HG03025 (cell line): ENCODE results near the gene JPT2.

Experiments
- ATAC-seq: cut with Tn5 transposase; IDR thresholded peaks from one replicate; pipeline ENCODE4 v1.9.1; 2021; ENCODE audit warnings: mild to moderate bottlenecking, moderate library complexity; ENCODE audit not compliant: unreplicated experiment, low FRiP score

JPT2 gene, protein sequence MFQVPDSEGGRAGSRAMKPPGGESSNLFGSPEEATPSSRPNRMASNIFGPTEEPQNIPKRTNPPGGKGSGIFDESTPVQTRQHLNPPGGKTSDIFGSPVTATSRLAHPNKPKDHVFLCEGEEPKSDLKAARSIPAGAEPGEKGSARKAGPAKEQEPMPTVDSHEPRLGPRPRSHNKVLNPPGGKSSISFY

GRCh38 chr16:1677942-1678499 lies at the start of gene JPT2:
TSS of gene JPT2 (plus strand) at chr16:1678279. CDS start at chr16:1678313, 34 bp downstream.
- peak; percentile 89 for ATAC-seq

DNA sequence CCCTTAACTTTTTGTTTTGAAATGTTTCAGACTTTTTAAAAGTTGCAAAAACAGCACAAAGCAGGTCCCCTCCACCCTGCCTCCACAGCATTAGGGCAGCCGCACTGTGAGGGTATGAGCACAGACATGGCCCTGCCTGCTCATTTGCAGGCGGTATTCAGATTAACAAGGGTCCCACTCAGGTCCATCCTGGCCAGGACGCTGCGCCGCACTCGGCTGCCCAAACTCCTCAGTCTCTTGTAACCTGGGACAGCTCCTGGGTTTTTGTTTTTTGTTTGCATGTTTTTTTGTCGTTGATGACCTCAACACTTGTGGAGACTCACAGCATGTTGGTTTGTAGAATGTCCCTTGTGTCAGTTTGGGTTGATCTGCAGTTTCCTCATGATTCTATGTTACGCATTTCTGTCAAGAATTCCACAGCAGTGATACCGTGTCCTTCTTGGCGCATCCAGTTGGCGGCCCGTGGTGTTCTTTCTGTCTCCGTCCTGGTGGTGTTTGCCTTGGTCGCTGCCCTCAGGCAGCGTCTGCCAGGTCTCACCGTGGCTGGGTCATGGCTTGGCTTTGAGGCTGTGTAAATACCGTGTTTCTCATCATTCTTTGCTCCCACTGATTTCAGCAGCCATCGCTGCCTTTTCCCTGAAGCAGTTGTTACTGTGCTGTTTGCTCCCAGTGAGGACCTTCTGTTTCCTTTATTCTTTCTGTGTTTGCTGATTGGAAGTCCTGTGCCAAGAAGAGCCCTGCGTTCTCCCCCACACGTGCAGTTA lies 47.4 kb upstream of the JPT2 start:
- no peak for ATAC-seq

GRCh38 chr16:1631230-1631629 lies 46.8 kb upstream of the JPT2 start:
- ATAC-seq: no peak

GRCh38 chr16:1631931-1632637 lies 46.0 kb upstream of the JPT2 start:
- ATAC-seq: no peak

DNA sequence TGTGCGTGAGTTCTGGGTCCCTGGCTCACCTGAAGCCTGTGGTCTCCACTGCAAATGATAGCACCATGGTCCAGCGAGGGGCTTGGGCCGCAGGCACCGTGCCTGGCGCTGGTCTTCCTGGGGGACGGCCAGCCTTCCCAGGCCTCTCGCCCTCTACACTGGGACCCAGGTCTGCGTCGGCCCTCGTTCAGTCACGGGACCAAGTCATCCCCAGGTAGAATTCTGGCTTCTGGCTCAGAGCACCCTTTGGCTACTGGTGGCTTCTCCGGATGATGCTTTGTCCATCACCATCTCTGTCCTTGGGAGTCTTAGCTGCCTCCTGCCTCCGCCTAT lies 45.5 kb upstream of the JPT2 start:
- no peak for ATAC-seq

GRCh38 chr16:1633310-1633709 lies 44.8 kb upstream of the JPT2 start:
- no peak for ATAC-seq

DNA sequence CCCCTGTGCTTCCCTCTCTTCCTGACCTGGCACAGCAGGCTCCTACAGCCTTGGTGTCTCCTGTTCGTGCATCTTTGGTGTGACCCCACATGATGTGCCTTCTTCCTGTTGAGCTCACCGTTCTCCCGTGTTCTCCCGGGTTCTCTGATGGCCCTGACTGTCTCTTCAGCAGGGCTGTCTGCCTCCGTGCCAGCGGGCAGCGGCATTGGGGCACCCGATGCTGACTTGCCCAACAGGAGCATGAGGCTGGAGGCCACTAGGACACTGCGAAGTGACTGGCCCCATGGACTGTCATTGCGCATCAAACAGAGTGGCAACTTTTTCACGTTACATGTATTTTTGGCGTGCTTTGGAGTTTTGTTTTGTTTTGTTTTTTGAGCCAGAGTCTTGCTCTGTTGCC lies 43.5 kb upstream of the JPT2 start:
- ATAC-seq: no peak

DNA sequence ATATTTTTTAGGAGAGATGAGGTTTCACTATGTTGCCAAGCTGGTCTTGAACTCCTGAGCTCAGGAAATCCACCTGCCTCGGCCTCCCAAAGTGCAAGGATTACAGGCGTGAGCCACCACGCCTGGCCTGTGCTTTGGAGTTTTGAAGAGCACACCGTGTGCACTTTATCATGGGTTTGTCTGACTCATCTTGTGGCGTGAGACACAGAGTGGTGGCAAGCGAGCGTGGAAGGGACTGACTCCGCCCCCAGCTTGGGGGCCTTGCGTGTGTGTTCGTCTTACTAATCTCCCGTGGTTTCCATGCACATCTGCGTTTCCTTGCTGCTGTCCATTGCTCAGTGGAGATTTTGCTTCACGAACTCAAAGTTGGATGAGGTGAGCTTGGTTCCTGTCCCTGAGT lies 43.0 kb upstream of the JPT2 start:
- no peak for ATAC-seq

- no peak for ATAC-seq
Observed at GRCh38 chr16:1637526-1637925, 40.6 kb upstream of the JPT2 start.

DNA sequence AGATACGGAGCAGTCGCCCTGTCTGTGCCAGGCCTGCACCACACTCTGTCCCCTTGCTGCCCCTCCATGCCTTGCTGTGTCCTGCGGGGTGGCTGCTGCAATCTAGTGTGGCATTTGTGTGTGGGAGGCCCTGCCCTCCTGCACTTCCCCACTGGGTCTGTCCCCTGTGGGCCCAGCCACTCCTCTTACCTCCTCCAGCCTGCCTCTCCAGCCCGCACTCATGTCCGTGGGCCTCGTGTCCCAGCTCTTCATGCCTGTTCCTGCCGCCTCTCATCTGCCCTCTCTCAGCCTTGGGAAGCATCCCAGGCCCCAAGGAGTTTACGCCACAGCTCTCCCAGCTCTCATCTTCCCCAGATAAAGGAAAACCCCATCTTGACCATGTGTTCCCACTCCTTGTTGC lies 39.3 kb upstream of the JPT2 start:
- ATAC-seq: no peak

DNA sequence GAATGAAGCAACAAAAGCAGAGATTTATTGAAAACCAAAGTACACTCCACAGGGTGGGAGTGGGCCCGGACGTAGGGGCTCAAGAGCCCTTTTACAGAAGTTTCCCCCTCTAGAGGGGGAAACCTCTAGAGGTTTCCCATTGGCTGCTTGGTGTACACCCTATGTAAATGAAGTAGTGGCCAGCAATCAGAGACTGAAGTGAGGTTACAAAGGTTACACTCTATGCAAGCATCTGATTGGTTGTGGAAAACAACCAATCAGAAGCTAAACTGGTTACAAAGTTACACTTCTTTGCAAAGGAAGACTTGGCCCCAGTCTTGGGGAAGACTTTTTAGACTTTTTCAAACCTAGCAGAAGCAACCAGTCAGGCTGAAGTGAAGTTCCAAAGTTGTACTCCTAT lies 38.8 kb upstream of the JPT2 start:
- ATAC-seq: no peak

- ATAC-seq: no peak
Observed at GRCh38 chr16:1639860-1640259, 38.2 kb upstream of the JPT2 start.

DNA sequence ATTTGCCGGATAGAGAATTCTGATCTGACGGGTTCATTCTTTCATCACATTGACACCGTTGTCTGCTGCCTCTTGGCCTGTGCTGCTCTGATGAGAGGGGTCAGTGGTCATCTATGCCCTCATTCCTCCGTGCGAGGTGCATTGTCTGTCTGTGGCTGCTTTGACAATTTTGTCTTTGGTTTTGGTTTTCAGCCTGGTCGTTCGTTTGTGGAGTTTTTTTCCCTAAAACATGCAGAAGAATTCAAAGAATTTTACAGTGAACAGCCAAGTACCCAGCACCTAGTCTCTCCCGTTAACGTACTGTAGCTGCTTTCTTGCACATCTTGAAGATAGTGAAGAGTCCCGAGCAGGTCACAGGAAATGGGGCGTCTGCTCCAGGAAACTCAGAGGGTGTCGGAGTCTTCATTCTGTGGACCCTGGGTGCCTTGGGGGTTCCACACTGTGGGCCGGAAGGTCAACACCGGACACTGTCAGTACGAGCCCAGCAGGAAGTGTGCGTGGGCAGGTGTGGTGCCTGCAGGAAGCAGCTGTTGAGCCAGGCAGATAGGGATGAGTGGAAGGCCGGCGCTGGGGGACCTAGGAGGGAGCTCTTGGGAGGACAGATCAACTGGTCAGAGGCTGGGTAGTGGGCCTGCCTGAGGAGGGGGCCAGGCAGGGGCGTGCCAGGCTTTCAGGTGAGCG lies 37.7 kb upstream of the JPT2 start:
- ATAC-seq: no peak

GRCh38 chr16:1641261-1641660 lies 36.8 kb upstream of the JPT2 start:
- ATAC-seq: no peak

- ATAC-seq: no peak
Observed at GRCh38 chr16:1642148-1642547, 35.9 kb upstream of the JPT2 start.

- no peak for ATAC-seq
Observed at GRCh38 chr16:1642753-1643152, 35.3 kb upstream of the JPT2 start.

GRCh38 chr16:1643521-1643920 lies 34.6 kb upstream of the JPT2 start:
- ATAC-seq: no peak

DNA sequence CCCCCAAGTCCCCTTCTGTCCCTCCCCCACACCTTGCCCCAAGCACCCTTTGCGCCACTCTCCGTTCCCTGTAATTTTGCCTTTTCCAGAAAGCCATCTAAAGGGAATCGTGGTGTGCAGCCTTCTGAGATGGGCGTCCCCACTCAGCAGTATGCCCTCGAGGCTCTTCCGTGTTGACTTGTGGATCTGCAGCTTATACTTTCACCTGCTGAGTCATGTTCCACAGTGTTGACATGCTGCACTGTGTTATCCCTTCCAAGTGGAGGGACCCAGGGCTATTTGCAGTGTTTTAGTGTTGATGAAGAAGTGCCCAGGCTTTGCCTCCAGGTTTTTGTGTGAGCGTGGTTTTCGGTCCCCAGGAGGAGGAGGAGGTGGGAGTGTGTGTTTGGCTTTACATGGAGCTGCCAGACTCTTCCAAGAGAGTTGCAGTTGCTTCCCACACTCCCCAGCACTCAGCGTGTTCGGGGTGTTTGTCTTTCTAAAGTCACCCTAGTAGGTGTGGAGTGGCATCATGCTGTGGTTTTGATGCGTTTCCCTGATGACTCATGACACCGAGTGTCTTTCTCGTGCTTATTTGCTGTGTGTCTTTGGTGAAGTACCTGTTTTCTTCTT lies 32.1 kb upstream of the JPT2 start:
- no peak for ATAC-seq

DNA sequence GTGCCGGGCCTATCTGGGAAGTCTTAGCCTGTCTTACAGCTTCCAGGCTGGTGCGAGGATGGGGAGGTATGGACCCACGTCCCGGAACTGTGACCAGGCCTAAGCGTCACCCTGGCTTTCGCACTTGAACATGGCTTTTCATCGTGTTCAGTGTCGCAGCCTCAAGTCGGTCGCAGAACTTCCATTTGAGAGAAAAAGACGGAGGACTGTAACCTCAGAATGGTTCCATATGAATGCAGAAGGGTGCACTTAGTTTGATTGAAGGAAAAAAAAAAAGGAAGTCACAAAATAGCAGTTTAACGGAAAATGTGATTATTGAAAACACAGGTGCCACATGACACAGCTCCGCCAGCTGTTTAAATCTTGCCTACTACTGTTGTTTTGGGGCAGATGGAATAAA lies 30.2 kb upstream of the JPT2 start:
- ATAC-seq: no peak

DNA sequence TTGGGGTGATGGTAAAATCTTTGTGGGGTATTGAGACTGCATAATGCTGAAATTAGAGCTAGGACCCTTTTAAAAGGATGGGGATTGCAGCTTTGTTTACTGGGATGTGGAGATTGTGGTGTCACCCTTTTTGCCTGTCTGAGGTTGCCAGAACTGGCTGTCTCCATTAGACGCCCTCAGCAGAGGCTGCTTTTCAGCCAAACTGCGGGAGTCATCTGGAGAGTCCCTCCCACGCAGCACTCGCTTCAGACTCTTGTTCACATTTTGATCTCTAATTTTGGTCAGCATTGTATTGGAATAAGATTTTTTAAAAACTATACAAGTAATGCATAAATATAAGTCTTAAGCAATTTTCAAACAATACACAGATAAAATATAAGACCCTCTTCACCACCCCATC lies 27.9 kb upstream of the JPT2 start:
- ATAC-seq: no peak
